Activated T-cell treated with anti-CD3 and anti-CD28 coated beads, Interleukin-2, amount 50 U/mL, for 72 hours (primary cell): ENCODE results near the gene EBF3. TPM values are rescaled to one million over a fixed set of nuclear protein-coding genes. Genes with fewer than 3 reads are reported as not detected.

Experiments
- ATAC-seq, 2 donors: fragments of 150-1000 bp; cut with Tn5 transposase; replicated peaks in 1 of 2; 2 replicates each; pipeline ENCODE4 v1.10.0; 2021; ENCODE audit warnings: moderate library complexity in 2 of 2, mild to moderate bottlenecking in 1 of 2
- DNase-seq, 2 donors: peaks; one replicate each; pipeline ENCODE4 v3.0.0; 2021 to 2022; ENCODE audit warnings: mixed read lengths in 1 of 2
- H3K27ac Mint-ChIP-seq: one replicate; pipeline ENCODE4 v1.8.0; 2022; ENCODE audit warnings: mild to moderate bottlenecking, moderate library complexity, mixed read lengths
- H3K27me3 Mint-ChIP-seq: one replicate; pipeline ENCODE4 v1.8.0; 2022; ENCODE audit warnings: low read depth, mixed read lengths
- H3K36me3 Mint-ChIP-seq, 2 donors: one replicate each; pipeline ENCODE4 v1.8.0; 2022; ENCODE audit warnings: mixed read lengths in 2 of 2, mild to moderate bottlenecking in 1 of 2; ENCODE audit not compliant: insufficient read depth in 2 of 2
- H3K4me1 Mint-ChIP-seq: one replicate; pipeline ENCODE4 v1.8.0; 2022; ENCODE audit warnings: low read depth, mixed read lengths
- H3K4me3 Mint-ChIP-seq, 2 donors: one replicate each; pipeline ENCODE4 v1.8.0; 2022; ENCODE audit warnings: mild to moderate bottlenecking in 2 of 2, mixed read lengths in 2 of 2, moderate library complexity in 2 of 2
- H3K9me3 Mint-ChIP-seq, 2 donors: one replicate each; pipeline ENCODE4 v1.8.0; 2022; ENCODE audit warnings: mixed read lengths in 2 of 2
- total RNA-seq, 2 donors: library from RNA; stranded (reverse); gene quantifications; one replicate each; pipeline ENCODE4 v1.2.3, GENCODE V29; 2022

The EBF3 gene
- total RNA-seq, 2 donors from 2014 or later = not detected

DNA sequence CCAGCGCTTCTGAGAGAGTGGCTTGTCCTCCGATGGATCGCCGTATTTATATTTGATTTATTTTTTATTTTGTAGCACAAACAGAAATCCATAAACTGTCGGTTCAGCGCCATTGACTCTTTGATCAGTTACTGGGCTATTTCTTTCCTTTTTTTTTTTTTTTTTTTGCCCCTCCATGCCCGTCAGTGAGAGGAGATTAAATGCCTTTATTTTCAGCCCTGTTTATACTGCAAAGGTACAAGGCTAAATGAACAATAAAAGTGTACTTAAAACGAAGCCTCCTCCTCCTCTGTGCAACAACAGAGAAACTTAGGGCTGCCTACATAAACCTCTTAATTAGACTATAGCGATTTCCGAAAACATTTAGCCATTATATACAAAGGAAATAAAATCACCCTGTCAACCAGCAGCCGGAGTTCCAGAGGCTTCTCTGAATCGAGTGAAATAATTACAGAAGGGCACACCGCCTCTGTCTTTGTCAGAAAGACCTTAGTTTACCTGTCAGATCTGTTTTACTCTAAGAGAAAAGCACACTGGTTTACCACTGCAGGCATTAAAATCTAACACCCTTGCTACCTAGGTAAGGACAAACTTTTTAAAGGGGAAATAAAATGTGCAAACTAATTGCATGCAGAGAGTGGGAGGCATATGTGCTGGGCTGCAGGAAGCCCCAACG, 3.5 kb downstream of the EBF3 start:
- Mint-ChIP-seq H3K27ac (peak overlapping the region; percentile 85), H3K4me1 (peaks cover 20% of the 10 kb centered on the region), H3K4me3 (peak overlapping the region; percentile 54 to 78), H3K9me3 (no peaks in the 10 kb centered on the region), H3K36me3 (peaks cover 2 to 3% of the 10 kb centered on the region in 2 donors), H3K27me3 (peaks cover 66% of the 10 kb centered on the region)
- no peak for DNase-seq
- ATAC-seq = no peak

DNA sequence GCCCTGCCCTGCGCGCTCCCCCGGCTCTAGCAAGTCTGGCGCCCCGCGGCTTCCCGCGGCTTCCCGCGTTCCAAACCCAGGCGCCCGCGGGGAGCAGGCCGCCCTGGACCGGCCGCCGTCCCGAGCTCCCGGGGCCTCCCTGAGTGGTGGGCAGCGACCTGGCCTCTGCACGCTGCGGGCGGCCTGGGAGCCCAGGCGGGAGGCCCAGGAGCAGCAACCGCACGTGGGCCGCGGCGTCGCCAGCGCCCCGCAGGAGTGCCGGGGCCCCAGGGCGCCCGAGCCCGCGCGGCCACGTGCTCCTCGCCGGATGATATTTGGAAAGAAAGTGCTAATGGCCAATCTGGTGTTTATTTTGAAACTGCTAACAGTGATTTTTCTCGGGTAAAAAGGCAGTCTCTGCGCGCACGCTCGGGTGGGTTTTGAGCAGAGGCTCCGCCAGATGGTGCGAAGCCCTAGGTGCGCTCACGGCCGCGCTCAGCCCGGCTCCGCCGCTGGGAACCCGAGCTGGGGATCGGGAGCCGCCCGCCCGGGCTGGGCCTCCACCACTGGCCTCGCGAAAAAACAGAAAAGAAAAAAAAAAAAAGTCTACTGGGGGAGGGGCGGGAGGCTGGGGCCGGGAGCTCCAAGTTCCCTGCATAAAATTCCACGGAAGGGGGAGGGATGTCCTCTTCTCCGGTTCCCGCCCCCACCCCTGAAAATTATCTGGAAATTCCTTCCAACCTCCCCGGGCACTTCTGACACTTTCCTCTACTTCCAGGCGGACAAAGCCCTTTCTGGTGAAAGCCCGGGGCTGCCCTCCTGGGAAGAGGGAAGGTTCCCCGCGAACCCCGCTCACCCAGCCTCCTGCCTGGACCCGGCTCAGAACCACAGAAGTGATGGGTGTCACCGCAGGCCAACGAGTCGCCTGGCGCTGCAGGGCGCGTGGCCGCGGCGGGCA, 4.3 kb downstream of the EBF3 start:
- Mint-ChIP-seq H3K36me3 (peaks cover 2 to 3% of the 10 kb centered on the region in 2 donors), H3K27me3 (peaks cover 69% of the 10 kb centered on the region), H3K4me1 (peaks cover 20% of the 10 kb centered on the region), H3K9me3 (no peaks in the 10 kb centered on the region), H3K4me3 (peak overlapping the region; percentile 54 to 78), H3K27ac (peak overlapping the region; percentile 85)
- ATAC-seq (no peak), DNase-seq (no peak)

DNA sequence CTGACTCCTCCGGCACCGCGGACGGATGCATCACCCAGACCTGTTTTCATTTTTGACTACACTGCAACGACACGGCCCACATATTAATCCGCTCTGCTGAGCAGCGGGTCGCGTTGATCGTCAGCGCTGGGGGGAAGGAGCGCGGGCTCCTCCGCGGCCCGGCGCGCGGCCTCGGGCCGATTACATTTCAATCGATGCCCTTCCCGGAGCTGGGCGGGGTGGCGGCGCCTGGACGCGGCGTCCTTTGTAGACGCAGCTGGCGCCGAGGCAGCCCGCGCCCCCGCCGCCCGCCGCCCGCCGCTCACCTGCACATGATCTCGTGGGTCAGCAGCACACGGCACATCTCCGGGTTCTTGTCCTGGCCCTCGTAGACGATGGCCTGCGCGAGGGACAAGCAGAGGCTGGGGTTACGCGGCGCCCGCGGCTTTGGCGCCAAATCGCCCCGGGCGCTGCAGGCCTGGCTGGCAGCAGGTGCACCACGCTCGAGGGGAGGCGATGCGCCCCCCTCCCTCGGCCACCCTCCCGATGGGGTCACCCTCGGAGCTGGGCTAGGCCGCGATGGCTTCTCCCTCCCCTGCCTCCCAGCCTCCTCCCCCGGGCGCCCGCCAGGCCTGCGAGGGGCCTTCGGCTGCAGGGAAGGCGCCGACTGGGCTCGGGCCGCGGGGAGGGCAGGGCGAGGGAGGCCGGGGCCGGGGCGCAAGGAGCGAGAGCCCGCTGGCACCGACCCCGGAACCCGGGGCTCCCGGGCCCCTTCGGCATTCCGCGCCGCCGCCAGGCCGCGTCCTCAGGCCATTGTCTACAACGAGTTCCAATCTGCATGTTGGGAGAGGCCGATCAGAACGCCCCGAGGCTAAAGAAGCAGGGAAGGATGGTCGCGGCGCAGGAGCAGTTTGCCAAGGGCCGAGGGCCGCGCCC, 5.2 kb downstream of the EBF3 start:
- H3K4me1 Mint-ChIP-seq = peaks cover 20% of the 10 kb centered on the region
- peaks cover 79% of the 10 kb centered on the region for H3K27me3 Mint-ChIP-seq
- DNase-seq (no peak), ATAC-seq (peak; percentile 15 to 20)
- H3K4me3 Mint-ChIP-seq = peak overlapping the region; percentile 59 to 79
- H3K27ac Mint-ChIP-seq = peak overlapping the region; percentile 75
- no peaks in the 10 kb centered on the region for H3K9me3 Mint-ChIP-seq
- H3K36me3 Mint-ChIP-seq = peaks cover 2 to 3% of the 10 kb centered on the region in 2 donors

DNA sequence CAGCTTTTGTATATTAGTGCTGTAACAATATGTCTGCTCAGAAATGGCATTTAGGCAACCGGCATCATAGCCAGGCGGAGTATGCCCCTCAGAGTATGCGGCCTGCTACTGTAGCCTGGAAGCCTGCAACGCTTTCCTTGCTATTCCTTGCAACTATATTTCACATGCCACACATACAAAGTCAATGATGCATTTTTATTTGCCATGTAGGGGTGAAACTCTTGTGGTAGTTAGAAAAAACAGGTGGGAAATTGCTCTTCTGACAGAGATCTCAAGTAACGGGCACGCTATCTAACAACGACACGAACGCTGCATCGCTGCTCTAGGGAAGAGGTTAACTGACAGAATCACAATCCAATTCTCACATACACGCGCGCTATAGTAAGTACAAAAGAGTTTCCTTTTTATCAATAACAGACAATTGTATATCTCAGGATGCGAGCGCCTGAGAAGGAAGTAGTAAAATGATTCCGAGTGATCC, 5.9 kb downstream of the EBF3 start:
- Mint-ChIP-seq H3K36me3 (peaks cover 2 to 3% of the 10 kb centered on the region in 2 donors), H3K27ac (peak overlapping the region; percentile 75)

DNA sequence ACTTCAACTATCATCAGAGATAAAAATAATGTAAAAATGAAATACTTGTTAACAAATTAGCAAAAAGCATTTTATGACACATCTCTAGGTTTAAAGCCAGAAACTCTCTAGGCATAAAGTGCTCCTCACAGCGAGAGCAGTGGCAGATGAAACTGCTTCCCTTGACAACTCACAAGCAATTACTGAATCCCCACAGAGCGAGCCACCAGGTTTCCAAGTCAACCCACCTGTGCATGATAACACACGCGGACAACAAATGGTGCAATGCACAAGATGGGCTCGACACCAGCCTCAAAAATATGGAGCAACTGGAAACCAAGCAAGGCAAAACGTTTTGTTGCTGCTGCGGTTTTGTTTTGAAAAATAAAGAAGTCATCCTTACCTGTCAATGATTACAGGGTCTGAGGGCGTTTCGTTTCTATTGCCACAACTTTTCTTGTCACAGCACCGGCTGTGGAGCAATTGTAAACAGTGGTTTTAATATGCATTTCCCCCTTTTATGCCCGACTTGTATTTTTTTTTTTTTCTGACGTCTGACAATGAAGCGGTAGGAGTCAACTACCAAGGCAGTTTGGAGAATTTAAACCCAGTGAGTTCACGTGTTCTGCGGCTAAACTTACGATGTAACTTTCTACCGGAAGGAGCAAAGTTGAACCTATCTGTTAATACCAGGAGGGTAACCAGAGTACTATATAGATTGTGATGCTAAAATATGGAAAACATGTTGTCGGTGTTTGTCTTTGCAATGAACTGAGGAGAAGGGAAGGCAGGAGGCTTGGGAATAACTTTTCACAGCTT, 7.0 kb downstream of the EBF3 start:
- Mint-ChIP-seq H3K9me3 (no peaks in the 10 kb centered on the region), H3K4me1 (peaks cover 12% of the 10 kb centered on the region), H3K27me3 (peaks cover 75% of the 10 kb centered on the region), H3K4me3 (no peak overlapping the region), H3K27ac (peak overlapping the region; percentile 33), H3K36me3 (peaks cover 2 to 3% of the 10 kb centered on the region in 2 donors)
- DNase-seq (no peak), ATAC-seq (no peak)

More for the DNA sequence above, 5.9 kb downstream of the EBF3 start:
- ATAC-seq (no peak), DNase-seq (no peak)
- Mint-ChIP-seq H3K4me3 (peak overlapping the region; percentile 59 to 79), H3K4me1 (peaks cover 20% of the 10 kb centered on the region), H3K27me3 (peaks cover 80% of the 10 kb centered on the region), H3K9me3 (no peaks in the 10 kb centered on the region)

DNA sequence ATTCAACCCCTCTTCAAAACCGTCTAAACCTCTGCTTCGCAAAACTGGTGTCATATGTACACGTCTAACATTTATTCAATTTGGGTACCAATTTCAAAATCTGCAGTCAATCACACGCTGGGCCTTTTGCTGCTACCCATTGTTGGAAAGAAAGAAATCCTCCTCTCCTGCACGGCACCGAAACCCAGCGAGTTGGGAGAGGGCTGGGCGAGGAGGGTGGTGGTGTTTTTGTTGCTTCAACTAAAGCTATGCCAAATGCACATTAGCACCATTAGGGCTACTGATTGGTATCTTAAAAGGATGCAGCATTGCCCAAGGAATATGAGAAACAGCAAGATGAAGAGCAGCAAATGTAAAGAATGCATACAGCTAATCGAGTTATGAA, 7.8 kb downstream of the EBF3 start:
- H3K4me1 Mint-ChIP-seq = peaks cover 8% of the 10 kb centered on the region
- H3K36me3 Mint-ChIP-seq = peaks cover 2 to 3% of the 10 kb centered on the region in 2 donors
- no peaks in the 10 kb centered on the region for H3K9me3 Mint-ChIP-seq
- no peak overlapping the region for H3K27ac Mint-ChIP-seq
- H3K27me3 Mint-ChIP-seq = peaks cover 69% of the 10 kb centered on the region
- ATAC-seq = no peak
- no peak for DNase-seq
- no peak overlapping the region for H3K4me3 Mint-ChIP-seq

DNA sequence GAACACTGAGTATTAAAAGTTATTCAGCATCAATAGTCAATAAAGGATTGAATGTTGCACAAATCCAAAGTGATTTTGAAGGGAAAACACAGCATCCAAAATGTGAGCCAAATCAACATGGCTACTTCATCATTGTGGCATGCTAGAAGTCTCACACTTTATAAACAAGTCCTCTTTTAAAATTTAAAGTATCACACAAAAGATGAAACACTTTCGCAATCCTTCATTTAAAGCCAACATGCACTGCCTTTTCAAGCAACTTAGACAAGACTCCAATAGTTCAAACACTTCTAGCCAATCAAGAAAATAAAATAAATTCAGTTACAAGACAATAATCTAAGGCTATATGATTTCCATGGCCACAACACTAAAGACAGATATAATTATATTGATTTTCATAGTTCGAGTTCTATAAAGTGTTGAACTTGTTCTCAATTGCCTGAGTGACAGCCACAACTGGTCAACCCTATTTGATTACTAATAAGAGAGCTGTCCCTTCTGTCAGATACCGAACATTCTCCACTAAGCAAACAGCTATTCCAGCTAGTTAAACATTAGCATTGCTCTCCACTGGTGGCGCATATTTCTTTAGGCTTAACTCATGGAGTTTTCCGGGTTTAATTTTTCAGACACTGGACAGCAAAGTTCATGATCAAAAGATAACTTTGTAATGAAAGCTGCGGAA, 8.3 kb downstream of the EBF3 start:
- ATAC-seq = no peak
- Mint-ChIP-seq H3K27me3 (peaks cover 69% of the 10 kb centered on the region), H3K36me3 (peaks cover 2 to 3% of the 10 kb centered on the region in 2 donors), H3K27ac (no peak overlapping the region), H3K4me3 (no peak overlapping the region), H3K9me3 (no peaks in the 10 kb centered on the region), H3K4me1 (peaks cover 8% of the 10 kb centered on the region)
- no peak for DNase-seq

DNA sequence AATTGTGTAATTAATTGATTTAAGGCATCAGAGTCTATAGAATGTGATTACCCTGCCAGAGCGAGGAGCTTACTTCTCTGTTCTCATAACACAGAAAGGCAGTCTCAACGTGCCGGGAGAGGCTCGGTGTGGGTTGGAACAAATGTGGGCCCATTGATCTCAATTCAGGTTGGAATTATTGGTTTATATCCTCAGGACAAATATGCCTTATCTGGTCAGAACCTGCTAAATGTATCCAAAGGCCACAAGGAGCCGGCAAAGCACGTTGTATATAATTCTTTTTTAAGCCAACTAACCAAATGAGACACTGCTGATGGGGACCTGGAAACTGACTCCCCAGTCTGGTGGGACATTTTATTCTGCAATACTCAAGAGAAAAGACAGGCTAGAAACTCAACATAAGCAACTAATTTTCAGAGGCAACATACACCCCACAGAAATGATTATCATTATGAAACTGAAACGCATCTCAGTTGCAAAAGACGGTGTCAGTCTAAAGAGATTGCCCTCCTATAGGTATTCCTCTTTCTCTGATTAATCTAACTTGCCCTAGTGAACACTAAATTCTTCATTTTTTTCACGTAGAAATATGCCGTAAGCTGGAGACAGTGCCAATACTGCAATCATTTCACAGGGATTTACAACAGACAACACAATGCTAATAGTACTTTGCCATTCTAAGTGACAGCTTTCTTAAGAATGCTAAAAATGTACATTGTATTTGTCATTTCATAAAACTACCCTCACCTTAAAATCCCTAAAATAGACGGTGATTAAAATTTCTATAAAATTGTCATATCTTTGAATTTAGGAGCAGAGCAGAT, 9.4 kb downstream of the EBF3 start:
- Mint-ChIP-seq H3K9me3 (no peaks in the 10 kb centered on the region), H3K36me3 (peaks cover 0 to 3% of the 10 kb centered on the region in 2 donors), H3K27ac (no peak overlapping the region), H3K27me3 (peaks cover 63% of the 10 kb centered on the region), H3K4me3 (no peak overlapping the region), H3K4me1 (no peaks in the 10 kb centered on the region)
- ATAC-seq (no peak), DNase-seq (no peak)

DNA sequence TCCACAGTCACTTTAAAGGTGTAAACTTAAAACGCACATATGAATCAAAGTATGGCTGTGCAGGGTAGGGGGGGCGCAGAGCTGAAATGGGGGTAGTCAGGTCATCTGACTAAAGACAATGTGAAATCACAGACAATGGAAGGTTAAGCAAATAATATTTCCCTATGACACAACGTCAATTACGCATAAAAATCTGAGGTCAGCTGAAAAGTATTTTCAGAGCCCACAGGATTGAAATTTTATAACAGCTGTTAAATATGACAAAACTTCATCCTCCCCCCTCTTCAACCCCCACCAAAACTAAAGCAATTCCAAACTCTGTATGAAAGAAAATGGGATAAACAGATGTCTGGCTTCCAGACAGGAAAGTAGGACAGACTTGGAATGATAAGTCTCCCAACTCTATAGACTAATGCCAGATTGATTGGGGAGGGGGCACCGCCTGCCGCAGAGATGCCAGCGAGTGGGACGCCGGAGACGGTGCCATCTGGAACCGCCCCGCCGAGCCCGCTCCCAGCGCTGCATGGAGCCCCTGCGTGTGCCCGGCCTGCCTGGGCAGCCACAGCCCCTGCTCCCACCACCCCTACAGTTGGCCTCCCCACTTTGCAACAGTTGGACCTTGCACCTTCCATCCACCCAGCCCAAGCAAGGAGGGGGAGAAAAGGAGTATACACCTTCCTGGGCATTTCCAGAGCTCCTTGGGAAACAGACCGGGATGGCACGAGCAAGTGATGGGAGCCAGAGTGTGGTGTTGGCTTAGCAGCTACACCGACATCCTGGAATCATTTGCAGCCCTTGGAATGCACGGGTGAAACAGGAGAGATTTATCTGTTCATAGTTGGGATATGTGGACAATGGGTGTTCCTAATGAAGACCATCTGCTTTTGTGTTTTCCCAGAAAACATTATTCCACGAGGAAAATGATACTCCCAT, 10.7 kb downstream of the EBF3 start:
- Mint-ChIP-seq H3K27me3 (peaks cover 68% of the 10 kb centered on the region), H3K27ac (no peak overlapping the region), H3K9me3 (no peaks in the 10 kb centered on the region), H3K4me3 (no peak overlapping the region), H3K36me3 (peaks cover 0 to 3% of the 10 kb centered on the region in 2 donors), H3K4me1 (no peaks in the 10 kb centered on the region)
- ATAC-seq (no peak), DNase-seq (no peak)

DNA sequence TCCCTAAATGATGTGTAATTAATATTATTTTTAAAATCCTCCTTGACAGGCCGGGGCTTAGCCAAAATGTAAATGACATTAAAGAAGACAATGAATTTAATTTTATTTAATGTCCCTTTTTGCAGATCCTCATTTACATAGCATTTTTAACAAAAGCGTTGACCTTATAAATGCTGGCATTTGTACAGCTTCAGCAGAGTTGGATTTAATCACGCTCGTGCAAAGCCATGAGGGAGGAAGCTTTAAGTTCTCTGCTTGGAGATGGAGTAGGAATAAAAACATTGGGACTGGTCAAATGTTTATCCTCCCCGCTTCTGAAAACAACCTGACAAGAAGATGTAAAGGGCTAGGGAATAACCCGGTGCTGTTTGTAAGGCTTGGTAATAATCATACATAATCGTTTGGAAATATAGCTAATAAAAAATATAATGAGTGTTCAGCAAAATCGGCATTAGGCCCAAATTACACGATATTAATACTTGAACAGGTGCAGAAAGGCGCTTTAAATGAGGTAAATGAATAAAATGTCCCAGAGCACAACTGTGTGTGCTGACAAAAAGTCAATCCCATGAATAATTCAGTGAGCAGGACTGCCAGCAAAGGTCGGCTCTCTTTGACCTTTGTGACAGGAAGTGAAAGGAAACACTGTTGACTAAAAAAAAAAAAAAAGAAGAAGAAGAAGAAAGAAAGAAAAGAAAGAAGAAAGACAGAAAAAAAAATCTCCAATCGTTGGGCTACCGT, 11.5 kb downstream of the EBF3 start:
- Mint-ChIP-seq H3K4me3 (no peak overlapping the region), H3K27ac (no peak overlapping the region), H3K9me3 (no peaks in the 10 kb centered on the region), H3K4me1 (no peaks in the 10 kb centered on the region), H3K27me3 (peaks cover 59% of the 10 kb centered on the region), H3K36me3 (no peaks in the 10 kb centered on the region)
- DNase-seq (no peak), ATAC-seq (no peak)
